Endodermal cell (in vitro differentiated cells): Measurements from ENCODE around the gene ITM2C. TPM values are rescaled to one million over a fixed set of nuclear protein-coding genes. Genes with fewer than 3 reads are reported as not detected.

Source experiments
- DNase-seq: peaks from one replicate; pipeline ENCODE4 v3.0.0-alpha.2; 2017
- H3K27ac ChIP-seq: 2 replicates; pipeline ENCODE4 v1.5.1; 2013; ENCODE audit warnings: mild to moderate bottlenecking, low read depth, low read length, moderate library complexity
- H3K27me3 ChIP-seq: 2 replicates; pipeline ENCODE4 v1.6.1; 2013; ENCODE audit warnings: mild to moderate bottlenecking, low read length, moderate library complexity; ENCODE audit not compliant: insufficient read depth, control insufficient read depth, poor library complexity, severe bottlenecking
- H3K36me3 ChIP-seq: 2 replicates; pipeline ENCODE4 v1.7.0; 2013; ENCODE audit warnings: mild to moderate bottlenecking, low read length, moderate library complexity; ENCODE audit not compliant: control insufficient read depth, insufficient read depth
- H3K4me1 ChIP-seq: one replicate; pipeline ENCODE4 v1.7.0; 2013; ENCODE audit warnings: low read length; ENCODE audit not compliant: control insufficient read depth, insufficient read depth
- H3K4me3 ChIP-seq: 2 replicates; pipeline ENCODE4 v1.5.1; 2013; ENCODE audit warnings: mild to moderate bottlenecking, low read length, moderate library complexity
- H3K9ac ChIP-seq: 2 replicates; pipeline ENCODE4 v1.6.1; 2013; ENCODE audit warnings: mild to moderate bottlenecking, low read length, moderate library complexity; ENCODE audit not compliant: poor library complexity, severe bottlenecking; ENCODE audit errors: extremely low read depth
- H3K9me3 ChIP-seq: 2 replicates; pipeline ENCODE4 v1.6.1; 2013; ENCODE audit warnings: mild to moderate bottlenecking, low read length, moderate library complexity; ENCODE audit not compliant: control insufficient read depth
- H3K27ac Mint-ChIP-seq: 2 replicates; pipeline ENCODE4 v1.8.0; 2020; ENCODE audit warnings: mixed read lengths
- H3K27me3 Mint-ChIP-seq: 2 replicates; pipeline ENCODE4 v1.8.0; 2021; ENCODE audit warnings: mild to moderate bottlenecking, mixed read lengths; ENCODE audit not compliant: insufficient read depth
- H3K36me3 Mint-ChIP-seq: 2 replicates; pipeline ENCODE4 v1.8.0; 2020; ENCODE audit warnings: low read depth, mixed read lengths
- H3K4me1 Mint-ChIP-seq: 2 replicates; pipeline ENCODE4 v1.8.0; 2020; ENCODE audit warnings: mixed read lengths
- H3K4me3 Mint-ChIP-seq: 2 replicates; pipeline ENCODE4 v1.8.0; 2020; ENCODE audit warnings: mild to moderate bottlenecking, moderate library complexity, mixed read lengths
- H3K9me3 Mint-ChIP-seq: 2 replicates; pipeline ENCODE4 v1.8.0; 2020; ENCODE audit warnings: mild to moderate bottlenecking, mixed read lengths
- CTCF ChIP-seq: fragments of 200-600 bp; sonication (generic); conservative IDR thresholded peaks from 2 replicates; pipeline ENCODE4 v1.5.0; 2021; ENCODE audit warnings: antibody characterized with exemption, mild to moderate bottlenecking
- WGBS, 2 experiments: methylation state at CpG; one replicate each; pipeline versions ENCODE4 v1.1.5 to v1.1.7; 2013; ENCODE audit warnings: missing lambda C conversion rate in 2 of 2, mixed read lengths in 1 of 2; ENCODE audit not compliant: insufficient coverage in 1 of 2, insufficient read length in 1 of 2; 5-methylcytosine and 5-hydroxymethylcytosine counted together
- total RNA-seq, 2 donors: library from RNA; stranded (reverse); fragmentation: NEBNext Ultra II Directional in 1 of 2; extraction: Animal tissue kit (Norgen Biotek cat#: 25700) in 1 of 2; gene quantifications; 2 replicates in 1 of 2; 3 replicates in 1 of 2; pipeline ENCODE4 v1.2.1, GENCODE V29; 2021

Gene ITM2C
- total RNA-seq, 2 donors from 2014 or later = 208 to 269 TPM

- Mint-ChIP-seq H3K9me3 (peaks cover 3% of the 10 kb centered on the region), H3K27ac (no peak overlapping the region)
- H3K9ac ChIP-seq = no peak overlapping the region
Measured at GRCh38 chr2:230887342-230887741, 22.6 kb downstream of the ITM2C start.

GRCh38 chr2:230888824-230889400, 24.2 kb downstream of the ITM2C start:
- Mint-ChIP-seq H3K4me1 (peaks cover 1% of the 10 kb centered on the region), H3K36me3 (no peaks in the 10 kb centered on the region)
- 96 to 97% methylated on average over 10 to 13 of the region's 14 CpGs for WGBS, 2 experiments

More at GRCh38 chr2:230887342-230887741, 22.6 kb downstream of the ITM2C start:
- TF ChIP-seq CTCF = no peak
- Mint-ChIP-seq H3K36me3 (no peaks in the 10 kb centered on the region), H3K27me3 (peaks cover 3% of the 10 kb centered on the region), H3K4me1 (peaks cover 1% of the 10 kb centered on the region), H3K4me3 (no peak overlapping the region)
- Histone ChIP-seq H3K4me1 (no peaks in the 10 kb centered on the region), H3K4me3 (no peak overlapping the region), H3K27me3 (no peaks in the 10 kb centered on the region), H3K27ac (no peak overlapping the region), H3K36me3 (no peaks in the 10 kb centered on the region), H3K9me3 (no peaks in the 10 kb centered on the region)
- no peak for DNase-seq
- 60 to 82% methylated on average over 4 to 7 of the region's 7 CpGs for WGBS, 2 experiments

GRCh38 chr2:230889911-230890601, 25.3 kb downstream of the ITM2C start:
- TF ChIP-seq CTCF = no peak
- no peak for DNase-seq
- no peak overlapping the region for H3K9ac ChIP-seq
- no peaks in the 10 kb centered on the region for H3K9me3 ChIP-seq
- no peak overlapping the region for H3K27ac ChIP-seq
- H3K4me3 Mint-ChIP-seq = no peak overlapping the region
- H3K4me3 ChIP-seq = no peak overlapping the region
- H3K9me3 Mint-ChIP-seq = peaks cover 3% of the 10 kb centered on the region
- no peaks in the 10 kb centered on the region for H3K27me3 ChIP-seq
- H3K36me3 ChIP-seq = no peaks in the 10 kb centered on the region
- H3K4me1 ChIP-seq = no peaks in the 10 kb centered on the region
- H3K27me3 Mint-ChIP-seq = peaks cover 6% of the 10 kb centered on the region
- H3K4me1 Mint-ChIP-seq = peaks cover 1% of the 10 kb centered on the region
- no peaks in the 10 kb centered on the region for H3K36me3 Mint-ChIP-seq
- H3K27ac Mint-ChIP-seq = no peak overlapping the region
- WGBS, 2 experiments = 91 to 95% methylated on average over 12 to 22 of the region's 22 CpGs

More at GRCh38 chr2:230888824-230889400, 24.2 kb downstream of the ITM2C start:
- Histone ChIP-seq H3K36me3 (no peaks in the 10 kb centered on the region), H3K4me3 (no peak overlapping the region), H3K9me3 (no peaks in the 10 kb centered on the region), H3K4me1 (no peaks in the 10 kb centered on the region), H3K27ac (no peak overlapping the region), H3K9ac (no peak overlapping the region), H3K27me3 (no peaks in the 10 kb centered on the region)
- Mint-ChIP-seq H3K27me3 (peaks cover 6% of the 10 kb centered on the region), H3K9me3 (peaks cover 3% of the 10 kb centered on the region), H3K4me3 (no peak overlapping the region), H3K27ac (no peak overlapping the region)
- no peak for DNase-seq
- TF ChIP-seq CTCF = no peak
